Astrocyte of the cerebellum (primary cell): ENCODE results near the gene SPOCK1.

Experiments
- DNase-seq: peaks from one replicate; pipeline ENCODE4 v3.0.0-alpha.2; 2011; ENCODE audit warnings: low read depth
- H3K4me3 ChIP-seq: 2 replicates; pipeline ENCODE4 v1.5.1; 2011; ENCODE audit warnings: mild to moderate bottlenecking, low read depth, low read length, moderate library complexity
- CTCF ChIP-seq: IDR thresholded peaks from 2 replicates; pipeline ENCODE4 v1.5.1; 2012; ENCODE audit warnings: low read length, low read depth, moderate library complexity, mild to moderate bottlenecking; ENCODE audit errors: missing control alignments
- in situ Hi-C: cut with HindIII; loops from 2 replicates; pipeline ENCODE4 v1.10.0; 2017; ENCODE audit warnings: low sequenced_read_pairs

The SPOCK1 gene

GRCh38 chr5:137215780-137216179, 283.3 kb downstream of the SPOCK1 start:
- no peak for DNase-seq
- in situ Hi-C loops: no loop called here
- H3K4me3 ChIP-seq: no peak overlapping the region
- no peak for TF ChIP-seq CTCF

GRCh38 chr5:137215261-137215660, 283.9 kb downstream of the SPOCK1 start:
- H3K4me3 ChIP-seq: no peak overlapping the region
- in situ Hi-C loops: no loop called here
- DNase-seq: no peak
- no peak for TF ChIP-seq CTCF

DNA sequence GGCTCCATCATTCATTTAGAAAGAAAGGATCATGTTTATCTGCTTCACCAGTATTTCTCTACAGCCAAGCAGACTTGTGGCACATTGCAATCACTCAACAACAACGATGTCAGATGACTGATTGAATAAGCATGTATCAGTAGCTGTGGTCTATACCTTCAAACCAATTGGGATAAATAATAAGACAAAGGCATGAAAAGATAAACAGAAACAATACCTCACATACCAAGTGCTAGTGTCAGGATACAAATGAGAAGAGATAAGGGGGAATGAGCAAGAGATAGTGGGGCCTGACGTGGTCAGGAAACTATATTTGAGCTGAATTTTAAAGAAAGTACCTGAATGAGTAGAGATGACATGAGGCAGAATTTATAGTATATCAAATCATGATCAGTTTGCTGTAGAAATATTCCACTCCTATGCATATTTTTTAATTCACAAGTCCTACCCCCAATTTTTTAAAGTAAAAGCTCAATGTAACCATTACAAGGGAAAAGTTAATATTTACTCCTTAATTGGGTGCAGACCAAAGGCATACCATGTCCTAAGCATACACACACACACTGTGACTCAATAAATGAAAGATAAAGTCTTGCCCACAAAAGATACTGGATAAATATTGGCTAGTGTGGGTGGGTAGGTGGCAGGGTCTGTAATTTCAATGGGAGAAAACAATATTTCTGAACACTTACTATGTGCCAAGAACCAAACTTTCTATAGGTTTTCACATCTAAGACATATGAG, 284.5 kb downstream of the SPOCK1 start:
- no peak for TF ChIP-seq CTCF
- in situ Hi-C loops: no loop called here
- DNase-seq: no peak
- H3K4me3 ChIP-seq: no peak overlapping the region

DNA sequence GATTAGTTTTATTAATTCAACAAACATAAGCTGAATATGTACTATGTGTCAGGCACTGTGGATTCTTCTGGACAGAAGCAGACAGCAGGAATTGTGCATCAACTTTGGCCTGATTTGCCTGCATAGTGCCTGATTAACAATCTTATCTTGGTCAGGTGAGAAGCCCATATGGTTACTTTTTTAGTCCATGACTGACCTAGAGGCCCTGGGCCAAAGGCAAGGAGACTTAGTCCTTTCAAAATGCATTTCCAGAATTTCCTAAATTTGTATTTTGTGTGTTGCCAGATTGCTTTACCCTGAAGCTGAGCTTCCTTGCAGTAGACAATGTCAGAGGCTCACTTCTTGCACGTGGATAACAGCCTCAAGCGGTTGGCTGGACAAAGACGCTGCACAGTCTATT, 286.7 kb downstream of the SPOCK1 start:
- no peak overlapping the region for H3K4me3 ChIP-seq
- in situ Hi-C loops: no loop called here
- no peak for TF ChIP-seq CTCF

DNA sequence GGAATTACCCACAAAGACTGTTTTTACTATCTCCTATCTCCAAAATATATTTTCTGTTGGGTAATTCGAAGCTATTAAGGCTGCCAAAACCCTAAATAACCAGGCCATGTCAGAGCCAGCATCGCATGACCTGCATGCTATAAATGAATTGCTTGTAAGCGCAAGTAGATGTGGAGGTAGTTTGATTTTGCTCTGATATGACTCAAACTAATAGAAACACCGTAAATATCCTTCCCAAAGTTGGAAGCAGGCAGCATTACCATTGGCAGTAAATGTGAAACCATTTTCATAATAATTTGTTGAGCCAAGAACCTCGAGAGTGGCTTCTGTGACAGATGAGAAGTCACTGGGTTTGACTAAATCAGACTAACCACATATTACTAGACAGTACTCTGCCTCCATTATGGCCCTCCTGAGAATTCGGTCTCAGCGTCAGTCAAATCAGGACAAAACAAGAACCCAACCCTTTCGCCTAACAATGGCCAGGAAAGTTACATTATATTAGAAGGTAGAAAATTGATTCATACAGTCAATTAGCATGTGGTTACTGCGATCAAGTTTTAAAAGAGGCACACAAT, 289.8 kb downstream of the SPOCK1 start:
- no peak for DNase-seq
- TF ChIP-seq CTCF: no peak
- in situ Hi-C loops: no loop called here

More for the DNA sequence above, 286.7 kb downstream of the SPOCK1 start:
- no peak for DNase-seq

GRCh38 chr5:137207023-137207760, 291.9 kb downstream of the SPOCK1 start:
- H3K4me3 ChIP-seq: no peak overlapping the region
- TF ChIP-seq CTCF: no peak
- in situ Hi-C loops: no loop called here
- DNase-seq: no peak

More for the DNA sequence above, 289.8 kb downstream of the SPOCK1 start:
- H3K4me3 ChIP-seq: no peak overlapping the region
